K562 (cell line): ENCODE results near the gene MVB12B. TPM values are rescaled to one million over a fixed set of nuclear protein-coding genes. Genes with fewer than 3 reads are reported as not detected.

ENCODE experiments used
- ATAC-seq: fragments of 200-7000 bp; cut with Tn5 transposase; 3 replicates; pipeline ENCODE4 v1.9.1; 2020; ENCODE audit warnings: moderate library complexity
- BruUV-seq: library from RNA; stranded (reverse); fragments of 400-500 nt; replicated peaks from 2 replicates; lab custom pipeline; 2021; lab: Mats Ljungman, UMichigan
- CTCF ChIA-PET: fragments of 300-600 bp; formaldehyde crosslinking; extraction: SDS; loops from one replicate; lab custom pipeline; 2021; ENCODE audit warnings: low intra/inter-chr PET ratio; lab: Yijun Ruan, JAX
- POLR2A ChIA-PET: fragments of 300-600, 350-650 bp; sonication (Branson Sonifier 250); formaldehyde crosslinking; extraction: SDS; loops from one replicate; lab custom pipeline; 2021; ENCODE audit warnings: antibody characterized with exemption, inconsistent platforms; lab: Yijun Ruan, JAX
- DNase-seq, 4 experiments: peaks; one replicate each; pipeline versions ENCODE4 v3.0.0 to v3.0.0-alpha.2; 2011 to 2018; ENCODE audit warnings: low spot score in 3 of 4, mixed read lengths in 3 of 4; ENCODE audit errors: extremely low read depth in 1 of 4
- FAIRE-seq: peaks from 2 replicates; lab custom pipeline; 2011; peaks lifted over from hg19 to GRCh38; lab: Jason Lieb, UNC
- H2AFZ ChIP-seq: 2 replicates; pipeline ENCODE4 v1.6.0; 2011; ENCODE audit warnings: low read depth, low read length, control low read depth, inconsistent platforms
- H3K27ac ChIP-seq: fragments of 200-600 bp; 3 replicates; pipeline ENCODE4 v1.8.0; 2011; ENCODE audit warnings: low read depth, mild to moderate bottlenecking, control low read depth, inconsistent platforms, low read length, moderate library complexity, mixed read lengths; ENCODE audit errors: extremely low read depth
- H3K27me3 ChIP-seq, 2 experiments: fragments of 300-600 bp in 1 of 2; 2 replicates in 1 of 2; 3 replicates in 1 of 2; pipeline versions ENCODE4 v1.6.0 to v1.8.0; 2011; ENCODE audit warnings: inconsistent platforms in 2 of 2, low read length in 2 of 2, mild to moderate bottlenecking in 1 of 2, mixed read lengths in 1 of 2, moderate library complexity in 1 of 2; ENCODE audit not compliant: control insufficient read depth in 2 of 2, insufficient read depth in 2 of 2
- H3K36me3 ChIP-seq: fragments of 300-600 bp; 3 replicates; pipeline ENCODE4 v1.8.0; 2011; ENCODE audit warnings: mild to moderate bottlenecking, low read length, inconsistent platforms; ENCODE audit not compliant: control insufficient read depth, insufficient read depth
- H3K4me1 ChIP-seq, 2 experiments: fragments of 200-600 bp in 1 of 2; replicated peaks in 1 of 2; 2 replicates in 1 of 2; 3 replicates in 1 of 2; pipeline versions ENCODE4 v1.5.1 to v1.8.0; 2011; ENCODE audit warnings: inconsistent platforms in 2 of 2, low read length in 2 of 2, mild to moderate bottlenecking in 1 of 2, mixed read lengths in 1 of 2, moderate library complexity in 1 of 2; ENCODE audit not compliant: control insufficient read depth in 2 of 2, insufficient read depth in 2 of 2
- H3K4me2 ChIP-seq: 2 replicates; pipeline ENCODE4 v1.6.1; 2011; ENCODE audit warnings: low read length, control low read depth, inconsistent platforms, mixed read lengths; ENCODE audit not compliant: insufficient read depth
- H3K4me3 ChIP-seq: fragments of 200-600 bp; sonication (generic), shearing (Covaris generic); 2 replicates; pipeline ENCODE4 v1.5.1; 2016; ENCODE audit warnings: control low read depth, inconsistent platforms
- H3K79me2 ChIP-seq: fragments of 200-600 bp; 3 replicates; pipeline ENCODE4 v1.8.0; 2011; ENCODE audit warnings: low read length, inconsistent platforms; ENCODE audit not compliant: control insufficient read depth, insufficient read depth
- H3K9ac ChIP-seq, 2 experiments: 2 replicates each; pipeline versions ENCODE4 v1.6.0 to v1.6.1; 2011; ENCODE audit warnings: low read depth in 2 of 2, low read length in 2 of 2, control low read depth in 1 of 2, inconsistent platforms in 1 of 2, mild to moderate bottlenecking in 1 of 2, mixed read lengths in 1 of 2; ENCODE audit not compliant: insufficient read depth in 1 of 2
- H3K9me1 ChIP-seq: one replicate; pipeline ENCODE4 v1.6.0; 2011; ENCODE audit warnings: inconsistent platforms, mild to moderate bottlenecking, low read length, moderate library complexity; ENCODE audit not compliant: control insufficient read depth, insufficient read depth
- H3K9me3 ChIP-seq: replicated peaks from 2 replicates; pipeline ENCODE4 v1.5.1; 2011; ENCODE audit warnings: low read depth, low read length, inconsistent platforms; ENCODE audit not compliant: control insufficient read depth, insufficient read depth
- H4K20me1 ChIP-seq: replicated peaks from 2 replicates; pipeline ENCODE4 v1.6.1; 2011; ENCODE audit warnings: low read length, inconsistent platforms, mixed read lengths; ENCODE audit not compliant: control insufficient read depth, insufficient read depth
- CHD2 ChIP-seq: IDR thresholded peaks from 2 replicates; pipeline ENCODE4 v1.6.1; 2011; ENCODE audit warnings: low read depth, low read length
- CREM ChIP-seq: IDR thresholded peaks from 2 replicates; pipeline ENCODE4 v1.6.1; 2014; ENCODE audit warnings: antibody characterized with exemption, low read depth
- HDAC8 ChIP-seq: fragments of 450-650 bp; IDR thresholded peaks from 2 replicates; pipeline ENCODE4 v1.6.1; 2016; ENCODE audit warnings: mild to moderate bottlenecking, missing genetic modification characterization, moderate library complexity, missing compliant biosample characterization
- POLR2AphosphoS2 ChIP-seq: IDR thresholded peaks from 2 replicates; pipeline ENCODE4 v1.6.1; 2012; ENCODE audit warnings: low read length, improper control_type of control experiment
- TAF9B ChIP-seq: fragments of 450-650 bp; IDR thresholded peaks from 2 replicates; pipeline ENCODE4 v1.6.1; 2018; ENCODE audit warnings: mild to moderate bottlenecking; ENCODE audit not compliant: partially characterized antibody
- TAL1 ChIP-seq: fragments of 450-650 bp; IDR thresholded peaks from 2 replicates; pipeline ENCODE4 v1.6.1; 2016; ENCODE audit warnings: mild to moderate bottlenecking
- TCF15 ChIP-seq: fragments of 250-450 bp; sonication (Bioruptor Pico); IDR thresholded peaks from 2 replicates; pipeline ENCODE4 v1.8.0; 2022; ENCODE audit warnings: moderate library complexity, mild to moderate bottlenecking, inconsistent platforms
- ZNF449 ChIP-seq: fragments of 250-450 bp; sonication (Bioruptor Pico); IDR thresholded peaks from 2 replicates; pipeline ENCODE4 v1.8.0; 2022; ENCODE audit warnings: moderate library complexity, mild to moderate bottlenecking, inconsistent platforms
- WGBS: fragments of 100-300 bp; shearing (Covaris generic); methylation state at CpG from one replicate; pipeline ENCODE4 v1.1.6; 2016; ENCODE audit warnings: low coverage, mixed read lengths; ENCODE audit not compliant: insufficient coverage; ENCODE audit errors: missing lambda C conversion rate; 5-methylcytosine and 5-hydroxymethylcytosine counted together
- in situ Hi-C: fragments of 300-500 bp; cut with MboI; formaldehyde crosslinking; loops from 4 replicates; pipeline ENCODE4 v1.15.0; 2018; ENCODE audit warnings: inconsistent platforms, mixed read lengths
- intact Hi-C: fragments of 100-400 bp; cut with micrococcal nuclease; formaldehyde crosslinking; loops from 2 replicates; pipeline ENCODE4 v1.14.2; 2022
- polyA plus RNA-seq, 8 experiments: library from polyadenylated mRNA; depleted of rRNA in 4 of 8; stranded (reverse) in 5 of 8; unstranded in 3 of 8; fragments of >200 nt; fragmentation: Nextera tagmentation in 2 of 8; fragmentation: Illumina TruSeq in 1 of 8; extraction: Ambion mirVana in 2 of 8; extraction: Trizol in 1 of 8; gene quantifications; 2 replicates each; pipeline versions ENCODE4 v1.2.1 to v1.2.3, GENCODE V29; 2011 to 2014; ENCODE audit warnings: inconsistent platforms in 1 of 8, missing spikeins in 1 of 8
- total RNA-seq, 7 experiments: library from RNA; depleted of rRNA in 6 of 7; stranded (reverse); fragments of >200 nt in 6 of 7; fragmentation: Illumina TruSeq in 2 of 7; extraction: Trizol in 2 of 7; gene quantifications; 2 replicates each; pipeline versions ENCODE4 v1.2.1 to v1.2.3, GENCODE V29; 2011 to 2021; ENCODE audit warnings: low replicate concordance in 1 of 7

MVB12B gene
- total and polyA plus RNA-seq, 9 of the 15 experiments (the other 6 are each of a cell fraction or from before 2014, with no cell fraction given): not detected

- no peaks in the 10 kb centered on the region for H3K36me3 ChIP-seq
- no peak overlapping the region for H3K9ac ChIP-seq
- 2% methylated on average over 10 of the region's 10 CpGs for WGBS
- ChIA-PET CTCF (no interaction called here), POLR2A (interaction anchor here (0.5 to 0.6 kb wide), 2 partner anchors 46 to 140 kb away, joined by 3 read pairs; no protein-coding TSS in a partner anchor)
- no peaks in the 10 kb centered on the region for H3K9me1 ChIP-seq
- H3K4me1 ChIP-seq: peaks cover 0 to 5% of the 10 kb centered on the region in 2 experiments; a peak in 2 of 5 replicates
- H3K9me3 ChIP-seq: no peaks in the 10 kb centered on the region
- H3K79me2 ChIP-seq: no peaks in the 10 kb centered on the region
- DNase-seq: no peak
- no peaks in the 10 kb centered on the region for H4K20me1 ChIP-seq
- BruUV-seq: no TSS peak
- H3K27me3 ChIP-seq: peaks cover 12 to 72% of the 10 kb centered on the region in 2 experiments; a peak in 4 of 5 replicates
- in situ Hi-C loops (no loop called here), intact Hi-C loops (no loop called here)
- FAIRE-seq: no peak
- no peak for ATAC-seq
- no peak overlapping the region for H3K4me2 ChIP-seq
- TF ChIP-seq CREM (no peak), HDAC8 (no peak), TAL1 (no peak), TAF9B (no peak), POLR2AphosphoS2 (no peak), TCF15 (CRISPR knock-in tag) (no peak), ZNF449 (CRISPR knock-in tag) (no peak), CHD2 (no peak)
- H3K27ac ChIP-seq: no peak overlapping the region
- no peak overlapping the region for H2AFZ ChIP-seq
- no peak overlapping the region for H3K4me3 ChIP-seq
Measured at GRCh38 chr9:126342621-126343031, 16.0 kb downstream of the MVB12B start.
